C4-2B (cell line): ENCODE measurements around the gene UBTD1.

Source experiments
- ZFX ChIP-seq: fragments of 450-650 bp; IDR thresholded peaks from 2 replicates; pipeline ENCODE4 v1.6.1; 2017
- TF ChIP-seq, protein P1 (sequence below): fragments of 450-650 bp; conservative IDR thresholded peaks from 2 replicates; pipeline ENCODE4 v1.5.1; 2017; ENCODE audit warnings: mild to moderate bottlenecking

DNA sequence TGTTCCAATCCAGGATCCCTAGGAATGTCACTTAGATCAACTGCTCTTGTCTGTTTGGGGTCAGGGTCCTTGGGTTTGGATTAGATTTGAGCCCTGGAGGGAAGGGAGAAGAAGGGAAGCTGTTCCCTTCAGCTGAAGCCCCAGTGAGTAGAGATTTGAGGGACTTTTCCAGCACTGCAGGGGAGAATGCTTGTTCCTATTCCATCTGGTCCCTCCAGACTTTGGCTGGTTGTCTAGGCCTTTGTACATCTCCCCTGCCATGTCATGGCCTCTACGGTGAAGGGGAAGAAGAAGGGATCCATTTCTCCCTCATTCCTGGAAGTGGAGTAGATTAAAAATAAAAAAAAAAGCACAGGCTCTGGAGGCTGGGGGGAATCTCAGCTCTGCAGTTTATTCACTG is 101.9 kb downstream of the UBTD1 start:
- TF ChIP-seq, protein P1, sequence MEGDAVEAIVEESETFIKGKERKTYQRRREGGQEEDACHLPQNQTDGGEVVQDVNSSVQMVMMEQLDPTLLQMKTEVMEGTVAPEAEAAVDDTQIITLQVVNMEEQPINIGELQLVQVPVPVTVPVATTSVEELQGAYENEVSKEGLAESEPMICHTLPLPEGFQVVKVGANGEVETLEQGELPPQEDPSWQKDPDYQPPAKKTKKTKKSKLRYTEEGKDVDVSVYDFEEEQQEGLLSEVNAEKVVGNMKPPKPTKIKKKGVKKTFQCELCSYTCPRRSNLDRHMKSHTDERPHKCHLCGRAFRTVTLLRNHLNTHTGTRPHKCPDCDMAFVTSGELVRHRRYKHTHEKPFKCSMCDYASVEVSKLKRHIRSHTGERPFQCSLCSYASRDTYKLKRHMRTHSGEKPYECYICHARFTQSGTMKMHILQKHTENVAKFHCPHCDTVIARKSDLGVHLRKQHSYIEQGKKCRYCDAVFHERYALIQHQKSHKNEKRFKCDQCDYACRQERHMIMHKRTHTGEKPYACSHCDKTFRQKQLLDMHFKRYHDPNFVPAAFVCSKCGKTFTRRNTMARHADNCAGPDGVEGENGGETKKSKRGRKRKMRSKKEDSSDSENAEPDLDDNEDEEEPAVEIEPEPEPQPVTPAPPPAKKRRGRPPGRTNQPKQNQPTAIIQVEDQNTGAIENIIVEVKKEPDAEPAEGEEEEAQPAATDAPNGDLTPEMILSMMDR = no peak
- TF ChIP-seq ZFX = no peak
